Measurements from ENCODE around the gene SLC1A6.

Gene SLC1A6

GRCh38 chr19:15014579-15014978 is 34.9 kb upstream of the SLC1A6 start:
- H4K20me1 ChIP-seq (ENCODE audit: insufficient read depth, low read length), result no peaks in the 10 kb centered on the region
- no peaks in the 10 kb centered on the region for H3F3A ChIP-seq (ENCODE audit: insufficient read depth, low read length)
- H2AFZ ChIP-seq (ENCODE audit: low read length), result no peak overlapping the region
- no peaks in the 10 kb centered on the region for H3K27me3 ChIP-seq (ENCODE audit: insufficient read depth, low read length)
- H3K4me2 ChIP-seq (ENCODE audit: low read length), result no peak overlapping the region
- H3K4me3 ChIP-seq (ENCODE audit: low read depth, low read length, poor library complexity, severe bottlenecking), result no peak overlapping the region
- no peaks in the 10 kb centered on the region for H3K36me3 ChIP-seq (ENCODE audit: insufficient read depth, low read length)
- H3K9ac ChIP-seq (ENCODE audit: low read length), result no peak overlapping the region
- H3K4me1 ChIP-seq (ENCODE audit: insufficient read depth, low read length, severe bottlenecking), result no peaks in the 10 kb centered on the region
- H3K27ac ChIP-seq (ENCODE audit: low read depth, low read length, poor library complexity, severe bottlenecking), result no peak overlapping the region
- no peaks in the 10 kb centered on the region for H3K79me2 ChIP-seq (ENCODE audit: insufficient read depth, low read length)
- TF ChIP-seq CTCF (IDR thresholded peaks at IDR 0.05; ENCODE audit: low read length), result no peak
- TF ChIP-seq EZH2 (IDR thresholded peaks at IDR 0.05; ENCODE audit: borderline replicate concordance, low read length), result no peak
- no peaks in the 10 kb centered on the region for H3K9me2 ChIP-seq (ENCODE audit: low read depth, low read length)
- no peaks in the 10 kb centered on the region for H3K9me3 ChIP-seq (ENCODE audit: low read length)

GRCh38 chr19:15010501-15011300 is 31.0 kb upstream of the SLC1A6 start:
- H3K27ac ChIP-seq (ENCODE audit: low read depth, low read length, poor library complexity, severe bottlenecking), result no peak overlapping the region
- no peak overlapping the region for H3K4me3 ChIP-seq (ENCODE audit: low read depth, low read length, poor library complexity, severe bottlenecking)
- no peak overlapping the region for H3K4me2 ChIP-seq (ENCODE audit: low read length)

GRCh38 chr19:15008308-15008707 is 28.6 kb upstream of the SLC1A6 start:
- no peaks in the 10 kb centered on the region for H3K27me3 ChIP-seq (ENCODE audit: insufficient read depth, low read length)
- TF ChIP-seq EZH2 (IDR thresholded peaks at IDR 0.05; ENCODE audit: borderline replicate concordance, low read length), result no peak
- no peak for TF ChIP-seq CTCF (IDR thresholded peaks at IDR 0.05; ENCODE audit: low read length)
- no peaks in the 10 kb centered on the region for H4K20me1 ChIP-seq (ENCODE audit: insufficient read depth, low read length)
- no peaks in the 10 kb centered on the region for H3K36me3 ChIP-seq (ENCODE audit: insufficient read depth, low read length)
- no peak overlapping the region for H2AFZ ChIP-seq (ENCODE audit: low read length)
- no peaks in the 10 kb centered on the region for H3K9me2 ChIP-seq (ENCODE audit: low read depth, low read length)
- H3K9me3 ChIP-seq (ENCODE audit: low read length), result no peaks in the 10 kb centered on the region
- H3K9ac ChIP-seq (ENCODE audit: low read length), result no peak overlapping the region
- H3K79me2 ChIP-seq (ENCODE audit: insufficient read depth, low read length), result no peaks in the 10 kb centered on the region
- no peak overlapping the region for H3K4me3 ChIP-seq (ENCODE audit: low read depth, low read length, poor library complexity, severe bottlenecking)
- no peak overlapping the region for H3K4me2 ChIP-seq (ENCODE audit: low read length)
- H3F3A ChIP-seq (ENCODE audit: insufficient read depth, low read length), result no peaks in the 10 kb centered on the region
- H3K4me1 ChIP-seq (ENCODE audit: insufficient read depth, low read length, severe bottlenecking), result no peaks in the 10 kb centered on the region
- no peak overlapping the region for H3K27ac ChIP-seq (ENCODE audit: low read depth, low read length, poor library complexity, severe bottlenecking)

More at GRCh38 chr19:15010501-15011300, 31.0 kb upstream of the SLC1A6 start:
- Histone ChIP-seq H3K27me3 (ENCODE audit: insufficient read depth, low read length) (no peaks in the 10 kb centered on the region), H3K36me3 (ENCODE audit: insufficient read depth, low read length) (no peaks in the 10 kb centered on the region), H3K9me2 (ENCODE audit: low read depth, low read length) (no peaks in the 10 kb centered on the region), H3K9me3 (ENCODE audit: low read length) (no peaks in the 10 kb centered on the region), H3F3A (ENCODE audit: insufficient read depth, low read length) (no peaks in the 10 kb centered on the region), H3K9ac (ENCODE audit: low read length) (no peak overlapping the region), H2AFZ (ENCODE audit: low read length) (no peak overlapping the region), H3K79me2 (ENCODE audit: insufficient read depth, low read length) (no peaks in the 10 kb centered on the region), H3K4me1 (ENCODE audit: insufficient read depth, low read length, severe bottlenecking) (no peaks in the 10 kb centered on the region), H4K20me1 (ENCODE audit: insufficient read depth, low read length) (no peaks in the 10 kb centered on the region)
- TF ChIP-seq CTCF (IDR thresholded peaks at IDR 0.05; ENCODE audit: low read length), result no peak
- TF ChIP-seq EZH2 (IDR thresholded peaks at IDR 0.05; ENCODE audit: borderline replicate concordance, low read length), result no peak
